Vagina (tissue), 2 donors: Measurements from ENCODE around the gene ABCD4.

Source experiments
- POLR2AphosphoS5 ChIP-seq, 2 donors: sonication (generic); formaldehyde crosslinking; IDR thresholded peaks; one replicate each; pipeline ENCODE4 v1.9.0; 2017; ENCODE audit warnings: antibody characterized with exemption in 2 of 2, mild to moderate bottlenecking in 2 of 2, low read depth in 1 of 2; ENCODE audit not compliant: insufficient read depth in 1 of 2
- TF ChIP-seq, protein P1 (sequence below), 3 experiments: fragments of 450-650 bp in 2 of 3; fragments of 200-600 bp in 1 of 3; sonication (generic) in 1 of 3; IDR thresholded peaks; one replicate each; pipeline ENCODE4 v1.5.1; 2017 to 2019; ENCODE audit warnings: antibody characterized with exemption in 3 of 3, mild to moderate bottlenecking in 2 of 3, moderate library complexity in 2 of 3

DNA sequence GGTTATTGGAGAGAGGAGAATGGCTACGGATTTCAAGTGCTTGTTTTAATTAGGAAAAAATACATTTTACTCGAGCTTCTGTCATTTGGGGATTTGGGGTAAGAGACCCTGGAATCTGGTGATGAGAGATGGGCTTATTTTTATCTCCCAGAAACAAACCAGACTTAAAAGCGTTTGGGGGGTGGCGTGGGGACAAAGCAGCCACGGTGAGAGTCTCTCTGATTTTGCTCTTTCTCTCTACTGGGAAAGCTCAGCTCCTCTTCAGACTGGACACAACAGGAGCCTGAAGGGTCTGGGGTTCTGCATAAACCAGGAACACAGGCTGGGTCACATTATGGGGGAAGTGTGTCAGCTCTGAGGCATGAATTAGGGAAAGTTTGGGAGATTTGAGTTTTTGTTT is 59.7 kb downstream of the ABCD4 start:
- TF ChIP-seq, protein P1, sequence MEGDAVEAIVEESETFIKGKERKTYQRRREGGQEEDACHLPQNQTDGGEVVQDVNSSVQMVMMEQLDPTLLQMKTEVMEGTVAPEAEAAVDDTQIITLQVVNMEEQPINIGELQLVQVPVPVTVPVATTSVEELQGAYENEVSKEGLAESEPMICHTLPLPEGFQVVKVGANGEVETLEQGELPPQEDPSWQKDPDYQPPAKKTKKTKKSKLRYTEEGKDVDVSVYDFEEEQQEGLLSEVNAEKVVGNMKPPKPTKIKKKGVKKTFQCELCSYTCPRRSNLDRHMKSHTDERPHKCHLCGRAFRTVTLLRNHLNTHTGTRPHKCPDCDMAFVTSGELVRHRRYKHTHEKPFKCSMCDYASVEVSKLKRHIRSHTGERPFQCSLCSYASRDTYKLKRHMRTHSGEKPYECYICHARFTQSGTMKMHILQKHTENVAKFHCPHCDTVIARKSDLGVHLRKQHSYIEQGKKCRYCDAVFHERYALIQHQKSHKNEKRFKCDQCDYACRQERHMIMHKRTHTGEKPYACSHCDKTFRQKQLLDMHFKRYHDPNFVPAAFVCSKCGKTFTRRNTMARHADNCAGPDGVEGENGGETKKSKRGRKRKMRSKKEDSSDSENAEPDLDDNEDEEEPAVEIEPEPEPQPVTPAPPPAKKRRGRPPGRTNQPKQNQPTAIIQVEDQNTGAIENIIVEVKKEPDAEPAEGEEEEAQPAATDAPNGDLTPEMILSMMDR (IDR thresholded peaks at IDR 0.05): no peak
- TF ChIP-seq POLR2AphosphoS5 (IDR thresholded peaks at IDR 0.05; ENCODE audit: insufficient read depth in 1 of 2, low read depth in 1 of 2): no peak
